Prostate gland (tissue), 2 donors: ENCODE results near the gene MED15. TPM values are rescaled to one million over a fixed set of nuclear protein-coding genes. Genes with fewer than 3 reads are reported as not detected.

Experiments used
- DNase-seq: peaks from one replicate; pipeline ENCODE4 v3.0.0-alpha.2; 2019; ENCODE audit warnings: low spot score
- H3K27ac ChIP-seq, 2 donors: fragments of 200-600 bp; sonication (generic); 2 replicates each; pipeline ENCODE4 v1.5.1; 2017 to 2019
- H3K27me3 ChIP-seq: fragments of 200-600 bp; sonication (generic); replicated peaks from 2 replicates; pipeline ENCODE4 v1.5.1; 2019; ENCODE audit not compliant: insufficient read depth
- H3K36me3 ChIP-seq, 2 donors: fragments of 200-600 bp; sonication (generic); 1 replicate in 1 of 2; 2 replicates in 1 of 2; pipeline versions ENCODE4 v1.5.1 to v1.8.1; 2017 to 2019
- H3K4me1 ChIP-seq: fragments of 200-600 bp; sonication (generic); replicated peaks from 2 replicates; pipeline ENCODE4 v1.5.1; 2019
- H3K4me3 ChIP-seq, 2 donors: fragments of 200-600 bp; sonication (generic); 2 replicates each; pipeline ENCODE4 v1.5.1; 2017 to 2019
- H3K9me3 ChIP-seq: fragments of 200-600 bp; sonication (generic); 2 replicates; pipeline ENCODE4 v1.5.1; 2017
- POLR2A ChIP-seq: fragments of 450-650 bp; IDR thresholded peaks from one replicate; pipeline ENCODE4 v1.6.1; 2016; ENCODE audit warnings: antibody characterized with exemption, mild to moderate bottlenecking
- POLR2AphosphoS5 ChIP-seq: sonication (generic); formaldehyde crosslinking; IDR thresholded peaks from one replicate; pipeline ENCODE4 v1.6.1; 2017; ENCODE audit warnings: antibody characterized with exemption
- WGBS: methylation state at CpG from one replicate; pipeline ENCODE4 v1.1.5; 2018; 5-methylcytosine and 5-hydroxymethylcytosine counted together
- intact Hi-C: fragments of 100-400 bp; cut with DNase I; formaldehyde crosslinking; loops from one replicate; pipeline ENCODE4 v1.14.2; 2022
- total RNA-seq, 2 donors: library from RNA; depleted of rRNA; stranded (reverse); fragments of >200 nt; gene quantifications; one replicate each; pipeline ENCODE4 v1.1.0, GENCODE V29; 2016
- TF ChIP-seq, protein P1 (sequence below), 4 experiments: fragments of 200-600 bp in 2 of 4; fragments of 450-650 bp in 2 of 4; sonication (generic) in 2 of 4; IDR thresholded peaks; 1 replicate in 3 of 4; 2 replicates in 1 of 4; pipeline ENCODE4 v1.5.1; 2016 to 2019; ENCODE audit warnings: antibody characterized with exemption in 4 of 4, mild to moderate bottlenecking in 2 of 4, moderate library complexity in 2 of 4

Gene MED15
- total RNA-seq, 2 donors from 2014 or later: 43.2 to 87.1 TPM

GRCh38 chr22:20572132-20572802, 64.9 kb downstream of the MED15 start:
- intact Hi-C loops: no loop called here
- no peaks in the 10 kb centered on the region for H3K9me3 ChIP-seq
- TF ChIP-seq POLR2A: no peak
- TF ChIP-seq, protein P1, sequence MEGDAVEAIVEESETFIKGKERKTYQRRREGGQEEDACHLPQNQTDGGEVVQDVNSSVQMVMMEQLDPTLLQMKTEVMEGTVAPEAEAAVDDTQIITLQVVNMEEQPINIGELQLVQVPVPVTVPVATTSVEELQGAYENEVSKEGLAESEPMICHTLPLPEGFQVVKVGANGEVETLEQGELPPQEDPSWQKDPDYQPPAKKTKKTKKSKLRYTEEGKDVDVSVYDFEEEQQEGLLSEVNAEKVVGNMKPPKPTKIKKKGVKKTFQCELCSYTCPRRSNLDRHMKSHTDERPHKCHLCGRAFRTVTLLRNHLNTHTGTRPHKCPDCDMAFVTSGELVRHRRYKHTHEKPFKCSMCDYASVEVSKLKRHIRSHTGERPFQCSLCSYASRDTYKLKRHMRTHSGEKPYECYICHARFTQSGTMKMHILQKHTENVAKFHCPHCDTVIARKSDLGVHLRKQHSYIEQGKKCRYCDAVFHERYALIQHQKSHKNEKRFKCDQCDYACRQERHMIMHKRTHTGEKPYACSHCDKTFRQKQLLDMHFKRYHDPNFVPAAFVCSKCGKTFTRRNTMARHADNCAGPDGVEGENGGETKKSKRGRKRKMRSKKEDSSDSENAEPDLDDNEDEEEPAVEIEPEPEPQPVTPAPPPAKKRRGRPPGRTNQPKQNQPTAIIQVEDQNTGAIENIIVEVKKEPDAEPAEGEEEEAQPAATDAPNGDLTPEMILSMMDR (IDR thresholded peaks at IDR 0.05): no peak
- no peak for TF ChIP-seq POLR2AphosphoS5
- H3K27ac ChIP-seq: no peak overlapping the region
- peaks cover 0 to 16% of the 10 kb centered on the region in 2 donors for H3K36me3 ChIP-seq
- H3K4me1 ChIP-seq: peaks cover 15% of the 10 kb centered on the region
- WGBS: 85% methylated on average over 11 of the region's 11 CpGs
- no peaks in the 10 kb centered on the region for H3K27me3 ChIP-seq
- DNase-seq: no peak
- no peak overlapping the region for H3K4me3 ChIP-seq

DNA sequence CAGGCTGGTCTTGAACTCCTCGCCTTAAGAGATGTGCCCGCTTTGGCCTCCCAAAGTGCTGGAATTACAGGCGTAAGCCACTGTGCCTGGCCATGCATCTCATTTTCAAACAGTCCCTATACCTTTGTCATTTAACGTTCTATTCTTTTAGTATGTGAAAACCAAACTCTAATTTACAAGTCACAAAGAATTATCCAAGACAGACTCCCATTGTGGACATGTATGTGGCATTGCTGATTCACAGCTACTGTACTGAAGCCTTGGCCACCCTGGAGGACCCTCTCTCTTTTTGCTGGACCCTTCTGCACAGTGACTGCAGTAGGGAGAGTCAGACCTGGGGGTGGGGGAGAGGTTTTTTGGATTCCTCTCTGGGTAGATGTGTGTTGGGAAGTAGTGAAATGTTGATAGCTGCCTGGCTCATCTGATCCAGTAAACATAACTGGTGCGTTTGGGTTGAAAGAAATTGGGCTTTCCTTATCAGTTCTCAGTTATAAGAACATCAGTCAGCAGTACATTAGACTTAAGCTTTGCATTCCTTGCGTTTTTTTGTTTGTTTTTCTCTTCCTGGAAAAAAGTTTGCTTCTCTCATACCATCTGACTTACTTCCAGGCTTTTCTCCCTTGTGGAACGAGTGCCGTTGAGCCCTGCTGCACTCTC, 65.9 kb downstream of the MED15 start:
- 76% methylated on average over 8 of the region's 8 CpGs for WGBS
- peaks cover 0 to 16% of the 10 kb centered on the region in 2 donors for H3K36me3 ChIP-seq
- TF ChIP-seq POLR2AphosphoS5 (no peak), POLR2A (no peak)
- TF ChIP-seq, protein P1 (IDR thresholded peaks at IDR 0.05): no peak

DNA sequence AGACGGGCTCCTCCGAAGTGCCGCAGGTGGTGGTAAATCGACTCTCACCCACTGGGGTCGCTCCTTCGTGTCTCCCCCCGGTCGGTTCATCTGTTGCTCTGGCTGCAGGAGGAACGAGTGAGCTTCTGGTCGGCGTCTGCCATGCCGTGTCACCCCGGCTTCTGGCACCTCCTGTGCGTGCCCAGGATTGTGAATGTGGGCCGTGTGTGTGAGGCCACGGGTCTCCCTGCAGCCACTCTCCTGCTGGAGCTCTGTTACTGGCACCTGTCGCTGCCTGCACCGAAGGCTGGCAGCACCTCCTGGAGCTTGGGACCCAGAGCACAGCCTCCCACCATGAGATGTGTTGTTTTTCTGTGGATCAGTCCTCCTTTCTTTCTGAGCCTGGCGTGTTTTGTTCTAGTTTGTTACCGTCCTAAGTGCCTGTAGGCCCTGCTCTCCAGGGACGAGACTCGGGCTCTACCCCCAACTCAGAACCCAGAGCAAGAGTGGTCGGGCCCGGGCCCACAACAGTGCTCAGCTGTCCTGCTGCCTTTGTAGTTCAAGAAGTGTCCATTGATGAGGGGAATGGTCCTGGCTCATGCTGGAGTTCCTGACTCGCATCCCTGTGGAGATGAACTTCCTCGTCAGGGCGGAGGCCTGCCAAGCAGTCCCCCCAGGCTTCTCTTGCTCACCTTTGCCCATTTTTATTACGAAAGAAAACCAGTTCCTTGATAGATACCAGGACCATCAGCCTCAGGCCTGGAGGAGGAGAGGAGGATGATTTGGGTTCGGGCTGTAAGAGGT, 66.6 kb downstream of the MED15 start:
- Histone ChIP-seq H3K27me3 (no peaks in the 10 kb centered on the region), H3K36me3 (peaks cover 0 to 16% of the 10 kb centered on the region in 2 donors), H3K4me3 (no peak overlapping the region), H3K27ac (no peak overlapping the region), H3K9me3 (no peaks in the 10 kb centered on the region), H3K4me1 (peaks cover 3% of the 10 kb centered on the region)
- no peak for DNase-seq
- intact Hi-C loops: no loop called here
- TF ChIP-seq POLR2A: no peak
- TF ChIP-seq POLR2AphosphoS5: no peak
- TF ChIP-seq, protein P1 (IDR thresholded peaks at IDR 0.05): no peak
- 94% methylated on average over 29 of the region's 29 CpGs for WGBS

More for the DNA sequence above, 65.9 kb downstream of the MED15 start:
- Histone ChIP-seq H3K27me3 (no peaks in the 10 kb centered on the region), H3K4me3 (no peak overlapping the region), H3K4me1 (peaks cover 10% of the 10 kb centered on the region), H3K27ac (no peak overlapping the region), H3K9me3 (no peaks in the 10 kb centered on the region)
- DNase-seq: no peak
- intact Hi-C loops: no loop called here

DNA sequence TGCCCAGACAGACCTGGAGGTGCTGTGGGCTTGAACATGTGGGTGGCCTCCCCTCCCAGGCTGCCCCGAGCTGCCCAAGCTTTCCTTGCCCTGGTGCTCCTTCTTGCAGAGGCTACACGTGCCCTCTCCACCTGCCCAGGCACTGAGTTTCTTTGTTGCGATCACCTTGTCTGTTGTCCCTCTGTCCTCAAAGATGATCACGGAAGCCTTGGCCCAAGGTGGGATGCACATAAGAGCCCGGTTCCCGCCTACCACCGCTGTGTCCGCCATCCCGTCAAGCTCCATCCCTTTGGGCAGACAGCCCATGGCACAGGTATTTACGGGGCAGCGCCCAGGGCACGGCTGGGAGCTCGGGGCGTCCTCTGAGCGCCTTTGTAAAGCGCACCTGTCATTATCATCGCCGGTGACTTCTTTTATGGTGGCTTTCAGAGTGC, 67.5 kb downstream of the MED15 start:
- TF ChIP-seq, protein P1 (IDR thresholded peaks at IDR 0.05): no peak
- no peak for TF ChIP-seq POLR2A
- TF ChIP-seq POLR2AphosphoS5: no peak
- DNase-seq: no peak
- Histone ChIP-seq H3K9me3 (no peaks in the 10 kb centered on the region), H3K4me1 (no peaks in the 10 kb centered on the region), H3K4me3 (no peak overlapping the region), H3K27me3 (no peaks in the 10 kb centered on the region), H3K36me3 (peaks cover 0 to 16% of the 10 kb centered on the region in 2 donors), H3K27ac (no peak overlapping the region)
- WGBS: 68% methylated on average over 18 of the region's 18 CpGs
- intact Hi-C loops: no loop called here
